Measurements from ENCODE around the gene TNC.

DNA sequence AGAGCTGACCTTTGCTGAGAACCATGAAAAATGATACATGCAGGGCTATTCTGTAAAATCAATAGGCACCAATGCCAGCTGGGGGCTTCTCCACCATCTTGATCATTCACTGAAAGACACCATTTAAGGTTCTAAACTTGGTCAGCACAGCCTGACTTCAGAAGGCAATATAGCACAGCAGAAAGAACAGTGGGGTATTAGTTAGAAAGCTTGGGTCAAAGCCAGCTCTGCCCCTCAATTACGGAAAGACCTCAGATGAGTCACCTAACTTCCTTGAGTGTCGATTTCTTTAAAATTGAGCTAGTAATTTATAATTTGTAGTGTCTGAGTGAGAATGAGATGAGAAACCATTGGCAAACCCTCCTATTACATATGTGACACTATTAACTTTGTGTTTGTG lies 3.4 kb downstream of the TNC start:
- TF ChIP-seq EZH2 (IDR thresholded peaks at IDR 0.05; ENCODE audit: borderline replicate concordance, insufficient read depth, low read depth, low read length, poor library complexity, severe bottlenecking) = no peak
- TF ChIP-seq, protein P1, sequence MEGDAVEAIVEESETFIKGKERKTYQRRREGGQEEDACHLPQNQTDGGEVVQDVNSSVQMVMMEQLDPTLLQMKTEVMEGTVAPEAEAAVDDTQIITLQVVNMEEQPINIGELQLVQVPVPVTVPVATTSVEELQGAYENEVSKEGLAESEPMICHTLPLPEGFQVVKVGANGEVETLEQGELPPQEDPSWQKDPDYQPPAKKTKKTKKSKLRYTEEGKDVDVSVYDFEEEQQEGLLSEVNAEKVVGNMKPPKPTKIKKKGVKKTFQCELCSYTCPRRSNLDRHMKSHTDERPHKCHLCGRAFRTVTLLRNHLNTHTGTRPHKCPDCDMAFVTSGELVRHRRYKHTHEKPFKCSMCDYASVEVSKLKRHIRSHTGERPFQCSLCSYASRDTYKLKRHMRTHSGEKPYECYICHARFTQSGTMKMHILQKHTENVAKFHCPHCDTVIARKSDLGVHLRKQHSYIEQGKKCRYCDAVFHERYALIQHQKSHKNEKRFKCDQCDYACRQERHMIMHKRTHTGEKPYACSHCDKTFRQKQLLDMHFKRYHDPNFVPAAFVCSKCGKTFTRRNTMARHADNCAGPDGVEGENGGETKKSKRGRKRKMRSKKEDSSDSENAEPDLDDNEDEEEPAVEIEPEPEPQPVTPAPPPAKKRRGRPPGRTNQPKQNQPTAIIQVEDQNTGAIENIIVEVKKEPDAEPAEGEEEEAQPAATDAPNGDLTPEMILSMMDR (IDR thresholded peaks at IDR 0.05) = no peak

Data from B cell (primary cell).